ENCODE data around the gene GFOD1.
"Not testable (repeated sequence)": the region's sequence is repeated elsewhere in the genome, so short reads cannot be mapped to it uniquely, and the experiment has no call there.

The GFOD1 gene

GRCh38 chr6:13466304-13467215 lies 20.8 kb downstream of the GFOD1 start:
- Histone ChIP-seq H3K36me3 (ENCODE audit: control insufficient read depth, insufficient read depth, low read length) (no peaks in the 10 kb centered on the region), H3K9me3 (ENCODE audit: control insufficient read depth, low read length) (no peaks in the 10 kb centered on the region), H3K4me3 (ENCODE audit: insufficient read depth, low read depth, low read length) (no peak overlapping the region), H3K27ac (ENCODE audit: insufficient read depth, low read depth, low read length, poor library complexity, severe bottlenecking) (no peak overlapping the region), H3K4me1 (ENCODE audit: control insufficient read depth, insufficient read depth, low read length) (peaks cover 24% of the 10 kb centered on the region), H3K27me3 (ENCODE audit: control insufficient read depth, insufficient read depth, low read length, poor library complexity, severe bottlenecking) (no peaks in the 10 kb centered on the region)
- WGBS, 2 experiments, result 94 to 95% methylated on average over 6 of the region's 6 CpGs

GRCh38 chr6:13465734-13466133 lies 21.7 kb downstream of the GFOD1 start:
- Histone ChIP-seq H3K4me1 (ENCODE audit: control insufficient read depth, insufficient read depth, low read length) (peaks cover 26% of the 10 kb centered on the region), H3K9me3 (ENCODE audit: control insufficient read depth, low read length) (no peaks in the 10 kb centered on the region), H3K4me3 (ENCODE audit: insufficient read depth, low read depth, low read length) (no peak overlapping the region), H3K27ac (ENCODE audit: insufficient read depth, low read depth, low read length, poor library complexity, severe bottlenecking) (no peak overlapping the region), H3K27me3 (ENCODE audit: control insufficient read depth, insufficient read depth, low read length, poor library complexity, severe bottlenecking) (no peaks in the 10 kb centered on the region), H3K36me3 (ENCODE audit: control insufficient read depth, insufficient read depth, low read length) (no peaks in the 10 kb centered on the region)
- 100% methylated on average over 1 of the region's 1 CpG for WGBS, 2 experiments

GRCh38 chr6:13463941-13464340 lies 23.5 kb downstream of the GFOD1 start:
- 88 to 89% methylated on average over 4 of the region's 4 CpGs for WGBS, 2 experiments
- no peaks in the 10 kb centered on the region for H3K9me3 ChIP-seq (ENCODE audit: control insufficient read depth, low read length)
- H3K36me3 ChIP-seq (ENCODE audit: control insufficient read depth, insufficient read depth, low read length), result no peaks in the 10 kb centered on the region
- H3K4me3 ChIP-seq (ENCODE audit: insufficient read depth, low read depth, low read length), result no peak overlapping the region
- H3K27me3 ChIP-seq (ENCODE audit: control insufficient read depth, insufficient read depth, low read length, poor library complexity, severe bottlenecking), result no peaks in the 10 kb centered on the region
- H3K27ac ChIP-seq (ENCODE audit: insufficient read depth, low read depth, low read length, poor library complexity, severe bottlenecking), result no peak overlapping the region
- peaks cover 19% of the 10 kb centered on the region for H3K4me1 ChIP-seq (ENCODE audit: control insufficient read depth, insufficient read depth, low read length)

GRCh38 chr6:13463328-13463717 lies 24.1 kb downstream of the GFOD1 start:
- 86 to 88% methylated on average over 6 of the region's 8 CpGs for WGBS, 2 experiments
- Histone ChIP-seq H3K4me1 (ENCODE audit: control insufficient read depth, insufficient read depth, low read length) (peaks cover 19% of the 10 kb centered on the region), H3K27me3 (ENCODE audit: control insufficient read depth, insufficient read depth, low read length, poor library complexity, severe bottlenecking) (no peaks in the 10 kb centered on the region), H3K4me3 (ENCODE audit: insufficient read depth, low read depth, low read length) (no peak overlapping the region), H3K9me3 (ENCODE audit: control insufficient read depth, low read length) (no peaks in the 10 kb centered on the region), H3K27ac (ENCODE audit: insufficient read depth, low read depth, low read length, poor library complexity, severe bottlenecking) (no peak overlapping the region), H3K36me3 (ENCODE audit: control insufficient read depth, insufficient read depth, low read length) (no peaks in the 10 kb centered on the region)

- 31 to 34% methylated on average over 12 of the region's 12 CpGs for WGBS, 2 experiments
- no peaks in the 10 kb centered on the region for H3K36me3 ChIP-seq (ENCODE audit: control insufficient read depth, insufficient read depth, low read length)
- no peak overlapping the region for H3K4me3 ChIP-seq (ENCODE audit: insufficient read depth, low read depth, low read length)
- H3K27me3 ChIP-seq (ENCODE audit: control insufficient read depth, insufficient read depth, low read length, poor library complexity, severe bottlenecking), result no peaks in the 10 kb centered on the region
- H3K27ac ChIP-seq (ENCODE audit: insufficient read depth, low read depth, low read length, poor library complexity, severe bottlenecking), result no peak overlapping the region
- H3K9me3 ChIP-seq (ENCODE audit: control insufficient read depth, low read length), result no peaks in the 10 kb centered on the region
- peaks cover 19% of the 10 kb centered on the region for H3K4me1 ChIP-seq (ENCODE audit: control insufficient read depth, insufficient read depth, low read length)
These were observed 24.7 kb downstream of the GFOD1 start for GRCh38 chr6:13462458-13463327.

GRCh38 chr6:13461805-13462204 lies 25.6 kb downstream of the GFOD1 start:
- no peaks in the 10 kb centered on the region for H3K9me3 ChIP-seq (ENCODE audit: control insufficient read depth, low read length)
- no peak overlapping the region for H3K27ac ChIP-seq (ENCODE audit: insufficient read depth, low read depth, low read length, poor library complexity, severe bottlenecking)
- H3K27me3 ChIP-seq (ENCODE audit: control insufficient read depth, insufficient read depth, low read length, poor library complexity, severe bottlenecking), result no peaks in the 10 kb centered on the region
- 90 to 96% methylated on average over 4 to 6 of the region's 6 CpGs for WGBS, 2 experiments
- H3K4me1 ChIP-seq (ENCODE audit: control insufficient read depth, insufficient read depth, low read length), result peaks cover 19% of the 10 kb centered on the region
- H3K36me3 ChIP-seq (ENCODE audit: control insufficient read depth, insufficient read depth, low read length), result no peaks in the 10 kb centered on the region
- H3K4me3 ChIP-seq (ENCODE audit: insufficient read depth, low read depth, low read length), result no peak overlapping the region

GRCh38 chr6:13461307-13461706 lies 26.1 kb downstream of the GFOD1 start:
- Histone ChIP-seq H3K27ac (ENCODE audit: insufficient read depth, low read depth, low read length, poor library complexity, severe bottlenecking) (no peak overlapping the region), H3K4me3 (ENCODE audit: insufficient read depth, low read depth, low read length) (no peak overlapping the region), H3K36me3 (ENCODE audit: control insufficient read depth, insufficient read depth, low read length) (no peaks in the 10 kb centered on the region), H3K27me3 (ENCODE audit: control insufficient read depth, insufficient read depth, low read length, poor library complexity, severe bottlenecking) (no peaks in the 10 kb centered on the region), H3K4me1 (ENCODE audit: control insufficient read depth, insufficient read depth, low read length) (peaks cover 19% of the 10 kb centered on the region), H3K9me3 (ENCODE audit: control insufficient read depth, low read length) (no peaks in the 10 kb centered on the region)
- WGBS, 2 experiments, result 97 to 98% methylated on average over 4 of the region's 4 CpGs

GRCh38 chr6:13460289-13460688 lies 27.1 kb downstream of the GFOD1 start:
- not testable (repeated sequence) for H3K27me3 ChIP-seq (ENCODE audit: control insufficient read depth, insufficient read depth, low read length, poor library complexity, severe bottlenecking); H3K9me3 ChIP-seq (ENCODE audit: control insufficient read depth, low read length); H3K36me3 ChIP-seq (ENCODE audit: control insufficient read depth, insufficient read depth, low read length); H3K4me3 ChIP-seq (ENCODE audit: insufficient read depth, low read depth, low read length); H3K27ac ChIP-seq (ENCODE audit: insufficient read depth, low read depth, low read length, poor library complexity, severe bottlenecking)
- WGBS, 2 experiments, result 0 to 100% methylated on average over 1 of the region's 2 CpGs
- H3K4me1 ChIP-seq (ENCODE audit: control insufficient read depth, insufficient read depth, low read length), result peaks cover 19% of the 10 kb centered on the region

- Histone ChIP-seq H3K4me1 (ENCODE audit: control insufficient read depth, insufficient read depth, low read length) (peaks cover 14% of the 10 kb centered on the region), H3K9me3 (ENCODE audit: control insufficient read depth, low read length) (no peaks in the 10 kb centered on the region), H3K36me3 (ENCODE audit: control insufficient read depth, insufficient read depth, low read length) (no peaks in the 10 kb centered on the region), H3K4me3 (ENCODE audit: insufficient read depth, low read depth, low read length) (no peak overlapping the region), H3K27me3 (ENCODE audit: control insufficient read depth, insufficient read depth, low read length, poor library complexity, severe bottlenecking) (no peaks in the 10 kb centered on the region), H3K27ac (ENCODE audit: insufficient read depth, low read depth, low read length, poor library complexity, severe bottlenecking) (no peak overlapping the region)
- 92 to 94% methylated on average over 7 of the region's 7 CpGs for WGBS, 2 experiments
These were observed 29.8 kb downstream of the GFOD1 start for GRCh38 chr6:13457577-13457976.

GRCh38 chr6:13455552-13455966 lies 31.8 kb downstream of the GFOD1 start:
- Histone ChIP-seq H3K36me3 (ENCODE audit: control insufficient read depth, insufficient read depth, low read length) (no peaks in the 10 kb centered on the region), H3K27me3 (ENCODE audit: control insufficient read depth, insufficient read depth, low read length, poor library complexity, severe bottlenecking) (no peaks in the 10 kb centered on the region), H3K9me3 (ENCODE audit: control insufficient read depth, low read length) (no peaks in the 10 kb centered on the region), H3K4me1 (ENCODE audit: control insufficient read depth, insufficient read depth, low read length) (no peaks in the 10 kb centered on the region), H3K4me3 (ENCODE audit: insufficient read depth, low read depth, low read length) (no peak overlapping the region), H3K27ac (ENCODE audit: insufficient read depth, low read depth, low read length, poor library complexity, severe bottlenecking) (no peak overlapping the region)
- 86 to 88% methylated on average over 5 of the region's 5 CpGs for WGBS, 2 experiments
